B cell (primary cell): ENCODE measurements around the gene MCF2L.

Experiments
- CTCF ChIP-seq: fragments of 200-600 bp; IDR thresholded peaks from one replicate; pipeline ENCODE4 v1.8.0; 2022; ENCODE audit warnings: antibody characterized with exemption, mild to moderate bottlenecking
- EZH2 ChIP-seq: IDR thresholded peaks from 2 replicates; pipeline ENCODE4 v1.6.1; 2012; ENCODE audit warnings: borderline replicate concordance, low read depth, mild to moderate bottlenecking, moderate library complexity, low read length; ENCODE audit not compliant: insufficient read depth, poor library complexity, severe bottlenecking

- TF ChIP-seq CTCF: no peak
- no peak for TF ChIP-seq EZH2
Observed at GRCh38 chr13:113077953-113078901, 109.2 kb downstream of the MCF2L start.
